ENCODE measurements around the gene KLHL29. TPM values are rescaled to one million over a fixed set of nuclear protein-coding genes. Genes with fewer than 3 reads are reported as not detected.

Gene KLHL29
- total RNA-seq, 1 donor from 2014 or later = 5.0 TPM

DNA sequence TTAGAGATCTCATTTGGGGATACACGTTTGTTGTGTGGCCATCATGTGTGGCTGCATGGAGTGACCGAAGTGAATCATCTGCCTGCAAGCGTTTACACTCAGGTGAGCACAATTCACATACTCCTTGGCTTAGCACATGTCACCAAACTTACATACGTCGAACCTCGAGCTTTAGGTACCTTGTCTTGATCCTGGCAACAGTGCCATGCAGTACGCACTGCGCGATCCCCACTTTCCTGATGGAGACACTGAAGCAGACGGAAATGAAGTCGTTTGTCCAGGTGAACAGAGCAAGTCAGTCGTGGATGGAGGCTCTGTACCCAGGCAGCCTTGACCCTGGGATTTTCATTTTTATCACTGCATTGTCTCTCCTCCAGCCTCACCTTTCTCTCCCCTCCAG is 32.3 kb downstream of the KLHL29 start:
- no peaks in the 10 kb centered on the region for H3K36me3 Mint-ChIP-seq (ENCODE audit: unreplicated experiment)
- H3K27ac Mint-ChIP-seq (ENCODE audit: unreplicated experiment) = no peak overlapping the region
- H3K27me3 Mint-ChIP-seq (ENCODE audit: unreplicated experiment) = peaks cover 2% of the 10 kb centered on the region
- H3K9me3 Mint-ChIP-seq (ENCODE audit: unreplicated experiment) = no peaks in the 10 kb centered on the region
- no peak overlapping the region for H3K4me3 Mint-ChIP-seq (ENCODE audit: unreplicated experiment)
- TF ChIP-seq, protein P1, sequence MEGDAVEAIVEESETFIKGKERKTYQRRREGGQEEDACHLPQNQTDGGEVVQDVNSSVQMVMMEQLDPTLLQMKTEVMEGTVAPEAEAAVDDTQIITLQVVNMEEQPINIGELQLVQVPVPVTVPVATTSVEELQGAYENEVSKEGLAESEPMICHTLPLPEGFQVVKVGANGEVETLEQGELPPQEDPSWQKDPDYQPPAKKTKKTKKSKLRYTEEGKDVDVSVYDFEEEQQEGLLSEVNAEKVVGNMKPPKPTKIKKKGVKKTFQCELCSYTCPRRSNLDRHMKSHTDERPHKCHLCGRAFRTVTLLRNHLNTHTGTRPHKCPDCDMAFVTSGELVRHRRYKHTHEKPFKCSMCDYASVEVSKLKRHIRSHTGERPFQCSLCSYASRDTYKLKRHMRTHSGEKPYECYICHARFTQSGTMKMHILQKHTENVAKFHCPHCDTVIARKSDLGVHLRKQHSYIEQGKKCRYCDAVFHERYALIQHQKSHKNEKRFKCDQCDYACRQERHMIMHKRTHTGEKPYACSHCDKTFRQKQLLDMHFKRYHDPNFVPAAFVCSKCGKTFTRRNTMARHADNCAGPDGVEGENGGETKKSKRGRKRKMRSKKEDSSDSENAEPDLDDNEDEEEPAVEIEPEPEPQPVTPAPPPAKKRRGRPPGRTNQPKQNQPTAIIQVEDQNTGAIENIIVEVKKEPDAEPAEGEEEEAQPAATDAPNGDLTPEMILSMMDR (IDR thresholded peaks at IDR 0.05) = no peak
- DNase-seq (ENCODE audit: extremely low spot score, unreplicated experiment) = no peak
- H3K4me1 Mint-ChIP-seq (ENCODE audit: unreplicated experiment) = peaks cover 3% of the 10 kb centered on the region

DNA sequence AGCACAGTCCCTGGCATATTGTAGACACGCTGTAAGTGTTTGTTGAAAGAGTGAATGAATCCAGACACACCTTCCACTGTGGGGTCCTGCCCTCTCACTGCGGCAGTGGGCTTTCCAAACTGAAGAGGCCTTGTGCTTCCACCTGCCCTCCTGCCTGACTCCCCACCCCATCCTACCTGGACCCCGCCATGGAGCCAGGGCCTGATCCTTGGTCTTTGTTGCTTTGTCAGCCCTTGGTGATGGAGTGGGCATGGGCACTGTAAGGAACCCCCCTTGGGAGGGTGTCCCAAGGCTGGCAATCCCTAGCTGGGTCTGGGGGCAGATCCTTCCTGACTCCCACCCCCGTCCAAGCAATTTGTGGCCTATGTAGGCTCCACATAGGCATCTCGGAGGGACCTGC is 33.1 kb downstream of the KLHL29 start:
- TF ChIP-seq, protein P1 (IDR thresholded peaks at IDR 0.05) = no peak
- Mint-ChIP-seq H3K36me3 (ENCODE audit: unreplicated experiment) (no peaks in the 10 kb centered on the region), H3K4me3 (ENCODE audit: unreplicated experiment) (no peak overlapping the region), H3K9me3 (ENCODE audit: unreplicated experiment) (no peaks in the 10 kb centered on the region), H3K4me1 (ENCODE audit: unreplicated experiment) (peaks cover 2% of the 10 kb centered on the region), H3K27ac (ENCODE audit: unreplicated experiment) (no peak overlapping the region), H3K27me3 (ENCODE audit: unreplicated experiment) (peaks cover 2% of the 10 kb centered on the region)
- peak; percentile 78 for DNase-seq (ENCODE audit: extremely low spot score, unreplicated experiment)

DNA sequence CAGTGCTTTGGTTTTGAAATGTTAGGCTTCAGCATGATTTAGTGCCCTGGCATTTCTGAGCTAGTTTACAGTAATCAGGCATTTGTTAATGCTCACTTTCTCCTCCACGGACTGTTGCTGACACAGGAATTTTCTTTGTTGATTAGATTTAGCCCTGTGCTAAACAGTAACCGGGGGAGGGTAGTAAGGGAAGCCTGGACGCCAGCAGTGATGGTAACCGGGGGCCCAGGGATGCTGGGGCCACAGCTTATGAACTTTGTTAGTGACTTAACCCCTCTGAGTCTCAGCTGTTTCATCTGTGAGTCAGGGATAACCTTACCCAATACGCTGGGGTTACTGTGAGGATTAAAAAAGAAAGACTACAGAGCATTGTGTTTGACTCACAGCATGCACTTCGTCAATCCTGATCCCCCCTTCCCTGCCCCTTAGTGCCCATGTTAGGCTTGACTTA is 33.5 kb downstream of the KLHL29 start:
- no peak overlapping the region for H3K4me3 Mint-ChIP-seq (ENCODE audit: unreplicated experiment)
- H3K9me3 Mint-ChIP-seq (ENCODE audit: unreplicated experiment) = no peaks in the 10 kb centered on the region
- TF ChIP-seq, protein P1 (IDR thresholded peaks at IDR 0.05) = no peak
- no peaks in the 10 kb centered on the region for H3K4me1 Mint-ChIP-seq (ENCODE audit: unreplicated experiment)
- no peak overlapping the region for H3K27ac Mint-ChIP-seq (ENCODE audit: unreplicated experiment)
- H3K36me3 Mint-ChIP-seq (ENCODE audit: unreplicated experiment) = no peaks in the 10 kb centered on the region
- peaks cover 2% of the 10 kb centered on the region for H3K27me3 Mint-ChIP-seq (ENCODE audit: unreplicated experiment)
- peak; percentile 62 for DNase-seq (ENCODE audit: extremely low spot score, unreplicated experiment)

DNA sequence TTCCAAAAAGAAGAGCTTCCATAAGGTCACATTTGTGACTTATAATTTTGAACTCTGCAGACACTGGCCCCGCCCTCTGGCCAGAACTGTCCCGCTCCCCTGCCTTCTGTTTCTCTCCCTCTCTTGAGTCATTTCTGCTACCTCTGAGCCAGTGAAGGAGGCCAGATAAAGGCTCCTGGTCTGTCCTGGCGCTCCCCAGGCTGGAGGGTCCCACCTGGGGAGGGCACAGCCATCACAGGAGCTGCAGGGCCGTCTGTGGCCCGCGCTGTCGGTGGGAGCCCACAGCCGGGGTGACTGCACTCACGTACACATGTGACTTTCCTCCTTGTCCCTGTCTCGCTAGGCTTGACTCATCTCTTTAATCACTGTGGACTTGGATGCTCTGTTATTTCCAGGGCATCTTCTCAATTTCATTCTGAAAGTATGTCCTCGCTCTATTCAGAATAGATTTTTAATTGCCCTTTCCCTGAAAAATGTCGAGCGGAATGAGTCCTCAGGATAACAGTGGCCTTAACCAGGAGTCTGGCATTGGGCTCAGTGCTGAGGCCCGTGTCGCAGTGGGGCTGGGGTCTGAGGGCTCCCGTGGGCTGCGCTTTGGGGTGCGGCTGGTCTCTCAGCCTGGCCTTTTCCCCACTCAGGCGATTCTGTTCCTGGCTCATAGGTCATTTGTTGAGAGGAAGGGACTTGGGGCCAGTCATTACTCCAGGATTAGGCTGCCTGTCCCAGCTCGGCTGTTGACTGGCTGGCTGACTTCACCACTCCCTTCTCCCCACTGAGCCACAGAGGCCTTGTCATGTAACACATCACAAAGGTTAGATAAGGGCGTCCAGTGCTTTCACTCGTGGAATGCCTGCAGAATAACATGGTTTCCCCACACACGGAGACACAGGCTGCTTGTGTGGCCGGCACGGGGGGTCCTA is 34.5 kb downstream of the KLHL29 start:
- Mint-ChIP-seq H3K4me1 (ENCODE audit: unreplicated experiment) (no peaks in the 10 kb centered on the region), H3K9me3 (ENCODE audit: unreplicated experiment) (no peaks in the 10 kb centered on the region), H3K4me3 (ENCODE audit: unreplicated experiment) (no peak overlapping the region), H3K27me3 (ENCODE audit: unreplicated experiment) (peaks cover 2% of the 10 kb centered on the region), H3K27ac (ENCODE audit: unreplicated experiment) (no peak overlapping the region), H3K36me3 (ENCODE audit: unreplicated experiment) (no peaks in the 10 kb centered on the region)
- TF ChIP-seq, protein P1 (IDR thresholded peaks at IDR 0.05) = no peak
- DNase-seq (ENCODE audit: extremely low spot score, unreplicated experiment) = peak; percentile 63

DNA sequence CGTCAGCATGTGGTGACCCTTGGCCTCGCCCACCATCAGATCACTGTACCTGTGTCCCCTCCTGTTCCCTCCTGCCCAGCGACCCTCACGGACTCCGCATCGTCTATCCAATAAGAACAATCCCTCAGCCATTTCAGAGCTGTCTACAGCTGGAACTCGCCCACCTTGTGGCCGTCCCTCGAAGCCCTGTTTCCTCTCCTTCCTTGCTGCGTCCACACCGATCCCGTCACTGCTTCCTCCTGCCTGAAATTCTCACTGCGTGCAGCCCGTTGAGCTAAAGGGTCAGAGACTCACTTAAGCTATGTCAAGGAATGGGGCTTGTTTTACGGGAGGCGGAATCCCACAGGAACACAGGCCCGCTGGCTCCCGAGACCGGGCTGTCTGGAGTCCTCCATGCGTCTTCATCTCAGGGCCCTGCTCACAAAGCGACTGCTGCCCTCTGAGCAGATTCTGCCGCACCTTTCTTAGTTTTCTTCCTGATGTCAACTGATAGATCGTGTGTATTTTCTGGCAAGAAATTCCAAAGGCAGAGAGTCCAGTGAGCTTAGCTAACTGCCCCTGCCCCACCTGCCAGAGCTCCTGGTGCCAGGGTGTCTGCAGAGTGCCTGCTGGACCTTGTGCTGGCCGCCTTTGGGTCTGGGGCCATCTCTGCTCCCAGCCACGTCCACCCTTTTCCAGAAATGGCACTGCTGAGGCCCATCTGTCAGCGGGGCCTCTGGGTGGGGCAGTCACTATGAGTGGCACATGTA is 35.3 kb downstream of the KLHL29 start:
- DNase-seq (ENCODE audit: extremely low spot score, unreplicated experiment) = peak; percentile 70
- Mint-ChIP-seq H3K27ac (ENCODE audit: unreplicated experiment) (no peak overlapping the region), H3K4me1 (ENCODE audit: unreplicated experiment) (no peaks in the 10 kb centered on the region), H3K36me3 (ENCODE audit: unreplicated experiment) (no peaks in the 10 kb centered on the region), H3K4me3 (ENCODE audit: unreplicated experiment) (no peak overlapping the region), H3K9me3 (ENCODE audit: unreplicated experiment) (no peaks in the 10 kb centered on the region), H3K27me3 (ENCODE audit: unreplicated experiment) (peaks cover 2% of the 10 kb centered on the region)
- TF ChIP-seq, protein P1 (IDR thresholded peaks at IDR 0.05) = no peak
